Head of caudate nucleus (tissue), 42 donors: Measurements from ENCODE around the gene OLIG2.

Source experiments
- DNase-seq, 42 donors: peaks; one replicate each; pipeline versions ENCODE4 v3.0.0 to v3.0.0-alpha.2; 2020 to 2021; ENCODE audit warnings: mixed read lengths in 7 of 42
- intact Hi-C: fragments of 100-400 bp; cut with DNase I; formaldehyde crosslinking; loops from one replicate; pipeline ENCODE4 v1.15.0; 2022

The OLIG2 gene

DNA sequence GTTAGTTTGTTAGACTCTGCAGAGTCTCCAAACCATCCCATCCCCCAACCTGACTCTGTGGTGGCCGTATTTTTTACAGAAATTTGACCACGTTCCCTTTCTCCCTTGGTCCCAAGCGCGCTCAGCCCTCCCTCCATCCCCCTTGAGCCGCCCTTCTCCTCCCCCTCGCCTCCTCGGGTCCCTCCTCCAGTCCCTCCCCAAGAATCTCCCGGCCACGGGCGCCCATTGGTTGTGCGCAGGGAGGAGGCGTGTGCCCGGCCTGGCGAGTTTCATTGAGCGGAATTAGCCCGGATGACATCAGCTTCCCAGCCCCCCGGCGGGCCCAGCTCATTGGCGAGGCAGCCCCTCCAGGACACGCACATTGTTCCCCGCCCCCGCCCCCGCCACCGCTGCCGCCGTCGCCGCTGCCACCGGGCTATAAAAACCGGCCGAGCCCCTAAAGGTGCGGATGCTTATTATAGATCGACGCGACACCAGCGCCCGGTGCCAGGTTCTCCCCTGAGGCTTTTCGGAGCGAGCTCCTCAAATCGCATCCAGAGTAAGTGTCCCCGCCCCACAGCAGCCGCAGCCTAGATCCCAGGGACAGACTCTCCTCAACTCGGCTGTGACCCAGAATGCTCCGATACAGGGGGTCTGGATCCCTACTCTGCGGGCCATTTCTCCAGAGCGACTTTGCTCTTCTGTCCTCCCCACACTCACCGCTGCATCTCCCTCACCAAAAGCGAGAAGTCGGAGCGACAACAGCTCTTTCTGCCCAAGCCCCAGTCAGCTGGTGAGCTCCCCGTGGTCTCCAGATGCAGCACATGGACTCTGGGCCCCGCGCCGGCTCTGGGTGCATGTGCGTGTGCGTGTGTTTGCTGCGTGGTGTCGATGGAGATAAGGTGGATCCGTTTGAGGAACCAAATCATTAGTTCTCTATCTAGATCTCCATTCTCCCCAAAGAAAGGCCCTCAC is at the start of gene OLIG2:
OLIG2 (plus strand) TSS at position 447 of the 954 bp plus-strand sequence. CDS start 928 bp downstream, outside the sequence.
- DNase-seq, result peak; percentile 88 to 99 (median 96)
- intact Hi-C loops, result loop anchor here (2.0 to 10.0 kb wide), 3 partner anchors 81 to 191 kb away; no protein-coding TSS in a partner anchor

GRCh38 chr21:32976791-32977190 is 48.9 kb upstream of the OLIG2 start:
- intact Hi-C loops, result loop anchor here (5.0 kb wide), 1 partner anchor 46 kb away; no protein-coding TSS in a partner anchor

DNA sequence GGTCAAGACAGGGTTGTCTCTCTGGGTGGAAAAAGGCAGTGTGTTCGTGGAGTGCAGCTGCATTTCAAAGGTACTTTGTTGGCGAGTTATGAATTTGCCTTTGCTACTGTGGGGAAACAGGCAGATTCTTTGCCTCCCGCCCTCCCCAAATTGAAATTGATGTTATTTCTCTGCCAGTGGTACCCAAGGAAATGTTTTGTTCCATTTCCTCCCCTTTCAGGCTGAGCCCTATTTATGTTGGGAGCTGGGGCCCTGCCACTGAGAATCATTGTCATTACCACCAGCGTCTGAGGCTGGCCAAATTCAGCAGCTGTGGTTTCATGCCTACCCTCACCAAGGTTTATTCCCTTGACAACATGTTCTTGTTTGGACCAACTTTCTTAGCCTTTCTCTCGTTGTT is 48.5 kb upstream of the OLIG2 start:
- intact Hi-C loops, result loop anchor here (5.0 kb wide), 1 partner anchor 45 kb away; no protein-coding TSS in a partner anchor
- peak in 37 of 42 donors; percentile 37 to 83 (median 58) for DNase-seq

More at GRCh38 chr21:32976791-32977190, 48.9 kb upstream of the OLIG2 start:
- DNase-seq, result peak in 8 of 42 donors; percentile 12 to 53 (median 36)

- peak; percentile 71 to 94 (median 86) for DNase-seq
- intact Hi-C loops, result loop anchor here (5.0 kb wide), 1 partner anchor 44 kb away; no protein-coding TSS in a partner anchor
These were observed 47.1 kb upstream of the OLIG2 start for GRCh38 chr21:32978331-32979270.

GRCh38 chr21:32979598-32980268 is 46.0 kb upstream of the OLIG2 start:
- DNase-seq, result no peak
- intact Hi-C loops, result loop anchor here (5.0 kb wide), 1 partner anchor 43 kb away; no protein-coding TSS in a partner anchor

DNA sequence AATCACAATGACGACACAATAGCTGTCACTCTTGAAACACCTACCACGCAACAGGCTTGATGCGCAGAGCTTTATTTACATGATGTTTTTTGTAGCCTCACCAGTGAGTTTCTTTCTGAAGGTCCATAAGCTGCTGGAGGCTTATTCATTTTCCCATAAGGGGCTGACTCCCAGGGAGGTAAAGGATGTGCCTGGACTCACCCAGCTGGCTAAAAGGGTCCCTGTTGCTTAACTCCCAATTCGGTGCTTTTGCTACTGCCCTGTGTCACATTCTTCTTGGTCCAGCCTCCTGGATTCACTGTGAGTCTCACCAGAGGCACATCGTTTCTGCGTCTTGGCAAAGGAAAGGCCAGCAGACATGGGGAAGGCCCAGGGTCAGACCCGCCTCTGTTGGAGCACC is 44.6 kb upstream of the OLIG2 start:
- DNase-seq, result no peak
- intact Hi-C loops, result no loop called here

DNA sequence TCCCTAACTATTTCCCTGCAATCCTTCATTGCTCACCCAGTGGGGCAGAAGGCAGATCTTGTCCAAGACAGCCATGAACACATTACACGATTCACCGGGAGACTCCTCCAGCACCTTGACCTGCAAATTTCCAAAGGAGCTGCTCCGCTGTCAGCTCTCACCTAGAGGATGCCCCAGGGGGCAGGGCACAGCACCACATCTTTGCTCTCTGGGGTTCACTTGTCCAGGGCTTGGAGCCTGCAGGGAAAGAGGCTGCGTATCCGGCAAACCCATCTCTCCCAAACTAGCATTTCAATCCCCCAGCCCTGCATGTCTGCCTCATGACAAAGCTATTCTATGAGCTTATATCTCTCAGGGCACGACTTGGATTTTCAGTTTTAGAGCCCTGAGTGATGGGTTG is 35.1 kb upstream of the OLIG2 start:
- intact Hi-C loops, result loop anchor here (5.0 kb wide), 1 partner anchor 207 kb away; no protein-coding TSS in a partner anchor
- DNase-seq, result peak in 1 of 42 donors; percentile 11

GRCh38 chr21:32991361-32991760 is 34.4 kb upstream of the OLIG2 start:
- DNase-seq, result no peak
- intact Hi-C loops, result loop anchor here (5.0 kb wide), 1 partner anchor 206 kb away; no protein-coding TSS in a partner anchor

- intact Hi-C loops, result loop anchor here (5.0 kb wide), 1 partner anchor 203 kb away; no protein-coding TSS in a partner anchor
- DNase-seq, result no peak
These were observed 31.8 kb upstream of the OLIG2 start for GRCh38 chr21:32993894-32994293.

DNA sequence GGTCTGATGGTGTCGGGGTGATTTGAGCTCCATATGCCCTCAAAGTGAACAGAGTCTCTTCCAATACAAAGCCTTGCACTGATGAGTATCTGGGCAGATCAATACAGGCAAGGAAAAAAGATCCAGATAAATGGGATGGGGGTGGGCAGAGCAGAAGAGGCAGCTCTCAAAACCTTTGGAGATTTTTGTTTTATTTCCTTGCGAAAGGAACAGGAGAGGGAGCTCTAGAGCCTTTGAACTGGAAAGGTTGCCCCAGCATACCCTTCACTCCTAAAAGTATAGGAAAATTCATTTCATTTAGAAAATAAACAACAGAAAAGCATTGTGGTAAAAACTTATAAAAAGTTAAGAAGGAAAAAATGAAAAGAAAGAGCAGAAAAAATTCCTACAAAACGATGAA is 31.4 kb upstream of the OLIG2 start:
- intact Hi-C loops, result loop anchor here (5.0 kb wide), 1 partner anchor 203 kb away; no protein-coding TSS in a partner anchor
- peak in 4 of 42 donors; percentile 42 to 58 (median 52) for DNase-seq

- no peak for DNase-seq
- intact Hi-C loops, result loop anchor here (10.0 kb wide), 1 partner anchor 127 kb away; no protein-coding TSS in a partner anchor
These were observed 18.0 kb upstream of the OLIG2 start for GRCh38 chr21:33007747-33008146.

GRCh38 chr21:33008333-33009051 is 17.2 kb upstream of the OLIG2 start:
- intact Hi-C loops, result loop anchor here (10.0 kb wide), 1 partner anchor 126 kb away; no protein-coding TSS in a partner anchor
- DNase-seq, result no peak

- intact Hi-C loops, result no loop called here
- no peak for DNase-seq
These were observed 14.8 kb upstream of the OLIG2 start for GRCh38 chr21:33010931-33011330.

- intact Hi-C loops, result no loop called here
- DNase-seq, result no peak
These were observed 14.3 kb upstream of the OLIG2 start for GRCh38 chr21:33011462-33011861.

GRCh38 chr21:33013626-33014025 is 12.1 kb upstream of the OLIG2 start:
- intact Hi-C loops, result no loop called here
- no peak for DNase-seq

GRCh38 chr21:33014331-33014730 is 11.4 kb upstream of the OLIG2 start:
- intact Hi-C loops, result no loop called here
- no peak for DNase-seq

- intact Hi-C loops, result no loop called here
- no peak for DNase-seq
These were observed 10.6 kb upstream of the OLIG2 start for GRCh38 chr21:33015096-33015495.

DNA sequence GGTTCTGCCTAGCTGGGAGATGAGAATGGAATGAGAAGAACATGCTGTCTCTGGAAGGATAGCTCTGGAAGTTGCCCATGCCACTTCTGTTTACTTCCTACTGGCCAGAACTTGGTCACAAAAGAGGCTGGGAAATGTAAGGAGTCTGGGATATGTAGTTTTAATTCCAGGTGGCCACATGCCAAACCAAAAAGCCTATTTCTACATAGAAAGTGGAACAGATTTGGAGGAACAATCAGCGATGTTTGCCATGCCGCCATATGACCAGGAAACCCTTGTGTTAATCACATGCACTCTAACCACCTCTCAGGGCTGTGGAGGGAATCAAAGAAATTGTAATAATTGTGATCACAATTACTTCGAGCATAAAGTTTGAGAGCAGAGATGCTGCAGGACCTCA is 10.0 kb upstream of the OLIG2 start:
- intact Hi-C loops, result no loop called here
- no peak for DNase-seq
